ENCODE data around the gene DMAP1.

- TF ChIP-seq CTCF (IDR thresholded peaks at IDR 0.05; ENCODE audit: low read depth, low read length) (no peak), EZH2phosphoT487 (IDR thresholded peaks at IDR 0.05; ENCODE audit: low read depth) (no peak)
Measured at GRCh38 chr1:44261171-44261817, 48.0 kb downstream of the DMAP1 start.

Measured in OCI-LY3 (cell line).